Uterus (tissue), 2 donors: ENCODE measurements around the gene TET2.

Experiments
- POLR2A ChIP-seq, 2 donors: fragments of 450-650 bp; IDR thresholded peaks; one replicate each; pipeline ENCODE4 v1.6.1; 2016; ENCODE audit warnings: antibody characterized with exemption in 2 of 2, mild to moderate bottlenecking in 1 of 2, moderate library complexity in 1 of 2
- TF ChIP-seq, protein P1 (sequence below), 4 experiments: fragments of 200-600 bp in 2 of 4; fragments of 450-650 bp in 2 of 4; sonication (generic) in 2 of 4; IDR thresholded peaks; one replicate each; pipeline ENCODE4 v1.5.1; 2016 to 2019; ENCODE audit warnings: antibody characterized with exemption in 4 of 4, mild to moderate bottlenecking in 2 of 4, moderate library complexity in 1 of 4

DNA sequence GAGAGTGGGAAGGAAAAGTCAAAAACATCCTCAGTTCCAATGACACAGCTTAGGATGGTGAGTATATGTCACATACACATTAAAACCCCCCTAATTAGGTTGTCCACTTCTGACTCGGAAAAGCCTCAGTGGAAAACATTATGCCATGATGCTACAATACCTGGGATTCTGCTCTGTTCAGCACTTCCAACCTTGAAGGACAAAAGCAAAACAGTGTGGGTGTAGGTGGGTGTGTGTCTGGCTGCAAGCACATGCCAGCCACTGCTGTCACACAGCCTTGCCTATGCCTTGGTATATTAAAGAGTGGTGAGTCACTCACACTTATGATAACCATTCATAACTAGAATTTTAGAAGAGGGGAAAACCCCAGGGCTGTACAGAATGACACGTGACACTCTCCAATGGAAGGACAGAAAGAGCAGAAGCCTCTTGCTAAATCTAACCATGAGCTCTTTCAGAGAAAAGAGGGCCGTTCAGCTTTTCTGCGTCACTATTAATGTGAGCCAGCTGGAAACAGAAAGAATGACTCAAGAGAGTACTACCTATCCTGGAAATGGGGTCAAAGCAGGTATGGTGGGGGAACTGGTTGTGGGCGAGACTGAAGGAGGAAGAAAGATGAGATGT, 159.6 kb downstream of the TET2 start:
- TF ChIP-seq, protein P1, sequence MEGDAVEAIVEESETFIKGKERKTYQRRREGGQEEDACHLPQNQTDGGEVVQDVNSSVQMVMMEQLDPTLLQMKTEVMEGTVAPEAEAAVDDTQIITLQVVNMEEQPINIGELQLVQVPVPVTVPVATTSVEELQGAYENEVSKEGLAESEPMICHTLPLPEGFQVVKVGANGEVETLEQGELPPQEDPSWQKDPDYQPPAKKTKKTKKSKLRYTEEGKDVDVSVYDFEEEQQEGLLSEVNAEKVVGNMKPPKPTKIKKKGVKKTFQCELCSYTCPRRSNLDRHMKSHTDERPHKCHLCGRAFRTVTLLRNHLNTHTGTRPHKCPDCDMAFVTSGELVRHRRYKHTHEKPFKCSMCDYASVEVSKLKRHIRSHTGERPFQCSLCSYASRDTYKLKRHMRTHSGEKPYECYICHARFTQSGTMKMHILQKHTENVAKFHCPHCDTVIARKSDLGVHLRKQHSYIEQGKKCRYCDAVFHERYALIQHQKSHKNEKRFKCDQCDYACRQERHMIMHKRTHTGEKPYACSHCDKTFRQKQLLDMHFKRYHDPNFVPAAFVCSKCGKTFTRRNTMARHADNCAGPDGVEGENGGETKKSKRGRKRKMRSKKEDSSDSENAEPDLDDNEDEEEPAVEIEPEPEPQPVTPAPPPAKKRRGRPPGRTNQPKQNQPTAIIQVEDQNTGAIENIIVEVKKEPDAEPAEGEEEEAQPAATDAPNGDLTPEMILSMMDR (IDR thresholded peaks at IDR 0.05), result no peak
- no peak for TF ChIP-seq POLR2A (IDR thresholded peaks at IDR 0.05)
